ENCODE measurements around the gene RGMB.

RGMB gene

DNA sequence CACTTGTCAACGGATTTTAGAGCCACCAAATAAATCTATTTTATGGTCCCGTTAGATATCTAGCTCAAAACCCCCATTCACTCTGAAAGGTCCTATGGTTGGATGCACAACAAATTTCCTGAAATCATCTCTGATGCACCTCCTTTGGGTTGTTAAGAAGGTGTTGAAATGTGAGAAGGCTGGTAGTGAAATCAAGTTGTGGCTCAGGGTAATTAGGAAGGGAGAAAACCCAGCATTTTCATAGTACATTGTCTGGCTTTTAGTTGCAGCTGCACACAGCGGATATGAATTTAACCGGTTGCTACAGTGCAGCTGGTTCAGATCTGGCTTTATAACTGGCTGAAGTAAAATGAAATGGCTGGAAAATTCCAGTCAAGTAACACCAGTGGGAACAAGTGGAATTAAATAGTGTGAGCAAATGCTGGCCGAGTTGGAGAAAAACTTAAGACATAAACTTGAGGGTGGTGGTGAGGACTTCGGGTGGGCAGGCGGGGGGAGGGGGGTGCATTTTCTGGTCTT is 17.6 kb downstream of the RGMB start:
- Histone ChIP-seq H3K36me3 (ENCODE audit: control insufficient read depth, low read depth, low read length) (peaks cover 25% of the 10 kb centered on the region), H3K4me1 (ENCODE audit: control insufficient read depth, low read depth, low read length) (peaks cover 43% of the 10 kb centered on the region)

DNA sequence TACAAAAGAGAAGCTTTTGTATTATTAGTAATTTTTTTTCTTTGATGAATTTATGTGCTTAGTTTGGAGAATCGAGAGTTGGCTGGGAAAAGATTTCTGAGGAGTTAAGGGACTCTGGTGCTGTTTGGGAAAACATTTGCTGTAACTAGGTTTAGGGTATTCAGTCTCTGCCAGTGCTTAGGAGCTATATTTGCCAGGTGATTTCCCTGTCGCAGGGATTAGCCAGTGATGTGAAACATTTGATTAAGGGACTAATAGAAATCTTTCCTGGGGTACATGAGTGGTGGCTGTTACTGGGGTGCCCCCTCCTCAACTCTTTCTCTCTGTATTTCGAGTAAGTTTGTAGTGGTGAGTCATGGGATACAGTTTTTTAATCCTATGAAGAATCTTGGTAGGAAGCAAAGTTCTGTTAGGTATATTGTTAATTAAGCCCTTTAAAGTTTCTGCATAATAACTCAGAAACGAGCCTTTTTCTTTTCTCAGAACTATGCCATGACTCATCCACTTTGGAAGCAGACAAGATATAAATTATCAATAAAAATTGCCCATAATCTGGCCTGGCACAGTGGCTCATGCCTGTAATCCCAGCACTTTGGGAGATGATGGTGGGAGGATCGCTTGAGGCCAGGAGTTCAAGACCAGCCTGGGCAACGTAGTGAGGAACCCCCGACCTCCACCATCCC is 18.6 kb downstream of the RGMB start:
- H3K27me3 ChIP-seq (ENCODE audit: control insufficient read depth, insufficient read depth, low read length), result no peaks in the 10 kb centered on the region
- no peak overlapping the region for H3K9ac ChIP-seq (ENCODE audit: low read length)
- H3K9me3 ChIP-seq (ENCODE audit: control insufficient read depth, low read depth, low read length), result no peaks in the 10 kb centered on the region
- H3K36me3 ChIP-seq (ENCODE audit: control insufficient read depth, low read depth, low read length), result peaks cover 25% of the 10 kb centered on the region
- peaks cover 50% of the 10 kb centered on the region for H3K4me1 ChIP-seq (ENCODE audit: control insufficient read depth, low read depth, low read length)
- no peak overlapping the region for H3K4me3 ChIP-seq (ENCODE audit: low read length)
- no peak overlapping the region for H3K27ac ChIP-seq (ENCODE audit: low read length)

More for the DNA sequence above, 17.6 kb downstream of the RGMB start:
- Histone ChIP-seq H3K9ac (ENCODE audit: low read length) (no peak overlapping the region), H3K4me3 (ENCODE audit: low read length) (no peak overlapping the region), H3K27ac (ENCODE audit: low read length) (no peak overlapping the region), H3K27me3 (ENCODE audit: control insufficient read depth, insufficient read depth, low read length) (no peaks in the 10 kb centered on the region), H3K9me3 (ENCODE audit: control insufficient read depth, low read depth, low read length) (no peaks in the 10 kb centered on the region)

DNA sequence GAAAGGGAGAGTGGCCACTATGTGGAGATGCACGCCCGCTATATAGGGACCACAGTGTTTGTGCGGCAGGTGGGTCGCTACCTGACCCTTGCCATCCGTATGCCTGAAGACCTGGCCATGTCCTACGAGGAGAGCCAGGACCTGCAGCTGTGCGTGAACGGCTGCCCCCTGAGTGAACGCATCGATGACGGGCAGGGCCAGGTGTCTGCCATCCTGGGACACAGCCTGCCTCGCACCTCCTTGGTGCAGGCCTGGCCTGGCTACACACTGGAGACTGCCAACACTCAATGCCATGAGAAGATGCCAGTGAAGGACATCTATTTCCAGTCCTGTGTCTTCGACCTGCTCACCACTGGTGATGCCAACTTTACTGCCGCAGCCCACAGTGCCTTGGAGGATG is 19.8 kb downstream of the RGMB start:
- no peaks in the 10 kb centered on the region for H3K27me3 ChIP-seq (ENCODE audit: control insufficient read depth, insufficient read depth, low read length)
- H3K27ac ChIP-seq (ENCODE audit: low read length), result no peak overlapping the region
- peaks cover 50% of the 10 kb centered on the region for H3K4me1 ChIP-seq (ENCODE audit: control insufficient read depth, low read depth, low read length)
- no peak overlapping the region for H3K4me3 ChIP-seq (ENCODE audit: low read length)
- H3K36me3 ChIP-seq (ENCODE audit: control insufficient read depth, low read depth, low read length), result peaks cover 16% of the 10 kb centered on the region
- no peak overlapping the region for H3K9ac ChIP-seq (ENCODE audit: low read length)
- no peaks in the 10 kb centered on the region for H3K9me3 ChIP-seq (ENCODE audit: control insufficient read depth, low read depth, low read length)

DNA sequence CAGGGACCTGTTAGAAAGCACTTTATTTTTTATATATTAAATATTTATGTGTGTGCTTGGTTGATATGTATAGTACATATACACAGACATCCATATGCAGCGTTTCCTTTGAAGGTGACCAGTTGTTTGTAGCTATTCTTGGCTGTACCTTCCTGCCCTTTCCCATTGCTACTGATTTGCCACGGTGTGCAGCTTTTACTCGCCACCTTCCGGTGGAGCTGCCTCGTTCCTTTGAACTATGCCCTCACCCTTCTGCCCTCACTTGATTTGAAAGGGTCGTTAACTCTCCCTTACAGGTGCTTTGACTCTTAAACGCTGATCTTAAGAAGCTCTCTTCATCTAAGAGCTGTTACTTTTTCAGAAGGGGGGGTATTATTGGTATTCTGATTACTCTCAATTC is 20.5 kb downstream of the RGMB start:
- Histone ChIP-seq H3K27ac (ENCODE audit: low read length) (no peak overlapping the region), H3K9me3 (ENCODE audit: control insufficient read depth, low read depth, low read length) (no peaks in the 10 kb centered on the region), H3K9ac (ENCODE audit: low read length) (no peak overlapping the region), H3K36me3 (ENCODE audit: control insufficient read depth, low read depth, low read length) (peaks cover 11% of the 10 kb centered on the region), H3K27me3 (ENCODE audit: control insufficient read depth, insufficient read depth, low read length) (no peaks in the 10 kb centered on the region), H3K4me3 (ENCODE audit: low read length) (no peak overlapping the region), H3K4me1 (ENCODE audit: control insufficient read depth, low read depth, low read length) (peaks cover 43% of the 10 kb centered on the region)

DNA sequence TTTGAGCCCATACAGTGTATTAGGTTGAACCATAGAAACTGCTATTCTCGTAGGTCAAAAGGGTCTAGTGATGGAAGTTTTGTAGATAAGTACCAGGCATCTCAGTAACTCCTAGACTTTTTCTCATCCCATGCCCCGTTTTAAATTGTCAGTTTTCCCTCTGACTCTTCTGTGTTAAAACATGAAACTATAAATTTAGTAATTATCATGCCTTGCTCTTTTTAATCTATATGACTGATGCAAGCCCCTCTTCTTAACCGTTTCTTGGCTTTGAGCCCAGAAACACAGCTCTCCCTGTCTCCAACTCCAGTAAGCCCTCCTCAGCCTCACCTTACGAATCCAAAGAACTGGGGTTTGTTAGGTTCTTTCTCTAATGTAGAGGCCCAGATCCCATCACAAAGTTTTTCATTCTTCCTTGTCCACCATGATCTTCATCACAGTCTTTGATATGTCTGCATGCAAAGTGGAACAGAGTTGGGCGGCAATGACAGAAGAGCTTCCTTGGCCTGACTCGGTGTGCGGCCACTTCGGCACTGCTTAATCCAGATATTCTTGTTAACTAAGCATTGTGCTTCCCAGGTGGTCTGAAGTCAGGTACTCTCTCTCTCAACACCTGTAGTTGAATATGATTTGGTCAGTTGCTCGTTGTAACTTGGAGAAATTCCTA is 21.1 kb downstream of the RGMB start:
- no peaks in the 10 kb centered on the region for H3K27me3 ChIP-seq (ENCODE audit: control insufficient read depth, insufficient read depth, low read length)
- H3K36me3 ChIP-seq (ENCODE audit: control insufficient read depth, low read depth, low read length), result peaks cover 7% of the 10 kb centered on the region
- no peak overlapping the region for H3K27ac ChIP-seq (ENCODE audit: low read length)
- no peak overlapping the region for H3K4me3 ChIP-seq (ENCODE audit: low read length)
- no peaks in the 10 kb centered on the region for H3K9me3 ChIP-seq (ENCODE audit: control insufficient read depth, low read depth, low read length)
- H3K4me1 ChIP-seq (ENCODE audit: control insufficient read depth, low read depth, low read length), result peaks cover 38% of the 10 kb centered on the region
- no peak overlapping the region for H3K9ac ChIP-seq (ENCODE audit: low read length)

DNA sequence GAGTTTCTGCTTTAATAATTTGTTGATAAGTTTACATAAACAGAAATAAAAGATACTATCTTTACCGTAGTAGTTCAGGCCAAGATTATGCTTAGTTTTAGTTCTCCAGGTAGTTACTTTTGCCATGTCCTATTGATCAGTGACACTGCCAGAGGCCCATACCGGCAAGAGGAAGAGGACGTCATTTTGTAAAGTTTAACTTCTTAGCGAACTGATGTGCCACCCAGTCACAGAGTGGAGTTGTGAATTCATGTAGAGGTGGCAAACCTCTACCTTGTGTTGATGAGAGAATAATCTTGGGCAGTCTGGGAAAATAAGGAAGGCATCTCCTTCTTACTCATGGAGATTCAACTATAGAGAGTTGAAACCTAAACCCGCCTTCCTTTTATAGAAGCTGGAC is 21.8 kb downstream of the RGMB start:
- Histone ChIP-seq H3K4me3 (ENCODE audit: low read length) (no peak overlapping the region), H3K4me1 (ENCODE audit: control insufficient read depth, low read depth, low read length) (peaks cover 31% of the 10 kb centered on the region), H3K27ac (ENCODE audit: low read length) (no peak overlapping the region), H3K9me3 (ENCODE audit: control insufficient read depth, low read depth, low read length) (no peaks in the 10 kb centered on the region), H3K9ac (ENCODE audit: low read length) (no peak overlapping the region), H3K27me3 (ENCODE audit: control insufficient read depth, insufficient read depth, low read length) (no peaks in the 10 kb centered on the region), H3K36me3 (ENCODE audit: control insufficient read depth, low read depth, low read length) (peaks cover 6% of the 10 kb centered on the region)

DNA sequence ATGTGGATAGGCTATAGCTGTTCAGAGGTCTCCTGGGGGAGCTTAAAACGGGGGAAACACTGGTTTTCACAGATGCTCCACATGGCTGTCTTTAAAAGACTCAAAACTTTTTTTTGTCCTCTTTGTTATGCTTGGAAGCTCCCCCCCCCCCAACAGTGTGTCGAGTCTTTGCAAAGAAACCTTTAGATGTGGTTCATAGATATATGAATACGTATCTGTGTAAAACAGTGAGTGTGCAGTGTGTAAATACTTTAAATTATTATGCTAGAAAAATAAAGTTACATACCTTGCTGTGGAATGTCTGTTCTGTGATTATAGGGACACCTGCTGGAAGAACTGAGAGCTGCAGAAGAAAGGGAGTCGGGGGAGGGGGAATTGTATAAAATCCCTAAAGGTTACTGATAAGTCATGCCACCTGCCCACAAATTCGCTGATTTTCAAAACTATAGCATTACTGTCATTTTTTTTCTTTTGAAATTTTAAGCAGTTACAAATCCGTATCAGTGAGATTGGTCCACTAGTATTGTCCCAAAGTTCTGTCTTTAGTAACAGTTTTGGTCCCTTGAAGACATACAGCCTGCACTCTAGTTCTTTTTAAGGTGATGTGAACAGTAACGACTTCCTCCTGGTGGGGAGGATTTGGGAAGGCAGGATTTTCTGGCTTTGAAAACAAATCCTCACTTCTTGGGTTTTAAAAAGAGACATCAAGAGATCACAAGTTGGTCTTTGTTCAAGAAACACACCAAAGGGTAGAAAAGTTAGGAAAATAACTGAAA is 22.9 kb downstream of the RGMB start:
- Histone ChIP-seq H3K4me1 (ENCODE audit: control insufficient read depth, low read depth, low read length) (peaks cover 19% of the 10 kb centered on the region), H3K9me3 (ENCODE audit: control insufficient read depth, low read depth, low read length) (no peaks in the 10 kb centered on the region), H3K9ac (ENCODE audit: low read length) (peak overlapping the region; percentile 20), H3K27ac (ENCODE audit: low read length) (peak overlapping the region; percentile 51), H3K27me3 (ENCODE audit: control insufficient read depth, insufficient read depth, low read length) (no peaks in the 10 kb centered on the region), H3K36me3 (ENCODE audit: control insufficient read depth, low read depth, low read length) (peaks cover 6% of the 10 kb centered on the region), H3K4me3 (ENCODE audit: low read length) (peak overlapping the region; percentile 22)

DNA sequence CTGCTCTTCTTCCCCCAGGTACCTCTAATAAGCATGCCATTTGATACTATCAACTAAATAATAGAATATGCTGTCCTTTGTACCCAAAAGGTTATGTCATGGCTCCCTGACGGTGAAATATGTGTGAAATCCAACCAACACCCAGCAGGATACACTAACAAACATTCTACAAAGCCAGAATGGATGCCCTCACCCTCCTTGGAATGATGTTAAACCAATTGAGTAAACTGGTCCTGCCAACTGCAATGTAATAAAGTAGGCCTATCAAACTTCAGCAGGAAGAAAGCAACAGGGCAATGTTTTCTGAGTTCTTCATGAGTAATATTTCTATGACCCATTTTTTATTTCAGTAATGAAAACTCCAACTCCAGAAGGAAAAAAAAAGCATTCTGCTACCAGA is 24.9 kb downstream of the RGMB start:
- H3K9ac ChIP-seq (ENCODE audit: low read length), result no peak overlapping the region
- H3K9me3 ChIP-seq (ENCODE audit: control insufficient read depth, low read depth, low read length), result no peaks in the 10 kb centered on the region
- no peak overlapping the region for H3K27ac ChIP-seq (ENCODE audit: low read length)
- no peak overlapping the region for H3K4me3 ChIP-seq (ENCODE audit: low read length)
- H3K27me3 ChIP-seq (ENCODE audit: control insufficient read depth, insufficient read depth, low read length), result no peaks in the 10 kb centered on the region
- peaks cover under 1% of the 10 kb centered on the region for H3K36me3 ChIP-seq (ENCODE audit: control insufficient read depth, low read depth, low read length)
- H3K4me1 ChIP-seq (ENCODE audit: control insufficient read depth, low read depth, low read length), result peaks cover 15% of the 10 kb centered on the region

DNA sequence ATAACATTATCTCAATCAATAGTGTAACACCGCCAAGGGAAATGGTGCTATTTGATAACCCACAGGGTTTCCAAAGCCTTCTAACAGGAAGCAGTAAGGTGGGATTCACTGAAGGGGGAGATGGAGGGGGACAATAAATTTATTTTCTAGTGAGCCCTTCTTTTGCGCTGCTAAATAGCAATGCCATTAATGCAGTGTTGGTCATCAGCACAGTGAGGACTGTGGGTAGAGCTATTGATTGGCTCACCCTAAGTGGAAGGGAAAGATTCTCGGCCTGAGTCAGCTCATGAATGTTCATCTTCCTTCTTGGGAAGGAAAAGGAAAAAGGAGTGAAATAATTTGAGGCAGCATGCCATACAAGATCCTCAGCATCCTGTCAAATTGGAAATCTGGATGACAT is 25.4 kb downstream of the RGMB start:
- Histone ChIP-seq H3K27ac (ENCODE audit: low read length) (no peak overlapping the region), H3K4me3 (ENCODE audit: low read length) (no peak overlapping the region), H3K27me3 (ENCODE audit: control insufficient read depth, insufficient read depth, low read length) (no peaks in the 10 kb centered on the region), H3K4me1 (ENCODE audit: control insufficient read depth, low read depth, low read length) (peaks cover 15% of the 10 kb centered on the region), H3K36me3 (ENCODE audit: control insufficient read depth, low read depth, low read length) (no peaks in the 10 kb centered on the region), H3K9ac (ENCODE audit: low read length) (no peak overlapping the region), H3K9me3 (ENCODE audit: control insufficient read depth, low read depth, low read length) (no peaks in the 10 kb centered on the region)

DNA sequence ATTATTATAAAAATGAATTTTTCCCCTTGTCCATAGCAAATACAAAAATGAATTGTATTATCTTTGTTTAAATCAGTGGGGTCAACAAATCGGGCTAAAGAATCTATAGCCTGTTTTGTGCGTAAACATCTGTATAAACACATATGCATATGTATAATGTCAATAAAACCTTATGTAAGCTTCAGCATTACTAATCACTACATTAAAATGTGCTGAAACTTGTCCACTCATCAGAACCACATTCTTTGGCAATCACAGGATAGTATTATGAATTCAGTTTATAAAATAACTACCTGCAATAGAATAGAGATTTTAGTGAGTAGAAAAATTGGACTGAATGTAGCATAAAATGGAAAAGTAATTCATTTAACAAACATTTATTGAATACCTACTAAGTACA is 30.6 kb downstream of the RGMB start:
- Histone ChIP-seq H3K27ac (ENCODE audit: low read length) (no peak overlapping the region), H3K27me3 (ENCODE audit: control insufficient read depth, insufficient read depth, low read length) (no peaks in the 10 kb centered on the region), H3K9me3 (ENCODE audit: control insufficient read depth, low read depth, low read length) (peaks cover 9% of the 10 kb centered on the region), H3K9ac (ENCODE audit: low read length) (no peak overlapping the region), H3K4me1 (ENCODE audit: control insufficient read depth, low read depth, low read length) (no peaks in the 10 kb centered on the region), H3K36me3 (ENCODE audit: control insufficient read depth, low read depth, low read length) (no peaks in the 10 kb centered on the region), H3K4me3 (ENCODE audit: low read length) (no peak overlapping the region)

DNA sequence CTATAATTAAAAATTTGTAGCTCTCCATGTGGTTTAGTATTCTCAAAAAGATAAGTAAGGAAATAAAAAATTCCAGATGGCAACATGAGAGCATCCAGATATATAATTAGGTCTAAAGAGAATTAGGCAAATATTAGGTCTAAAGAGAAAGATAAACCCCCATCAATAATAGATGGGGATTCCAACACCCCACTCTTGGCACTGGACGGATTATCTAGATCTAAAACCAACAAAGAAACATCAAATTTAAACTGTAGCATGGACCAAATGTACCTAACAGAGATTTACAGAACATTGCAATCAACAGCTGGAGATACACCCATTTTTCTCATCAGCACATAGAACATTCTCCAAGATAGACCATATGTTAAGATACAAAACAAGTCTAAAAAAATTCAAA is 31.6 kb downstream of the RGMB start:
- H3K36me3 ChIP-seq (ENCODE audit: control insufficient read depth, low read depth, low read length), result no peaks in the 10 kb centered on the region
- no peak overlapping the region for H3K9ac ChIP-seq (ENCODE audit: low read length)
- H3K27ac ChIP-seq (ENCODE audit: low read length), result no peak overlapping the region
- H3K4me1 ChIP-seq (ENCODE audit: control insufficient read depth, low read depth, low read length), result no peaks in the 10 kb centered on the region
- peaks cover 9% of the 10 kb centered on the region for H3K9me3 ChIP-seq (ENCODE audit: control insufficient read depth, low read depth, low read length)
- H3K4me3 ChIP-seq (ENCODE audit: low read length), result no peak overlapping the region
- no peaks in the 10 kb centered on the region for H3K27me3 ChIP-seq (ENCODE audit: control insufficient read depth, insufficient read depth, low read length)
